Muscle of back (tissue), 13 donors: Measurements from ENCODE around the gene SURF2. TPM values are rescaled to one million over a fixed set of nuclear protein-coding genes. Genes with fewer than 3 reads are reported as not detected.
"Not testable (repeated sequence)": the region's sequence is repeated elsewhere in the genome, so short reads cannot be mapped to it uniquely, and the experiment has no call there.

ENCODE experiments used
- DNase-seq, 3 donors: peaks; one replicate each; pipeline versions ENCODE4 v3.0.0 to v3.0.0-alpha.2; 2013
- long read RNA-seq, 9 donors: transcript quantifications; one replicate each; lab custom pipeline, GENCODE V29; 2026
- polyA plus RNA-seq, 10 donors: library from polyadenylated mRNA; unstranded; fragments of 120-200 nt; gene quantifications; one replicate each; pipeline ENCODE4 v1.2.1, GENCODE V29; 2013; ENCODE audit not compliant: insufficient read length in 10 of 10

SURF2 gene
- 10 to 100 TPM in 7 of 10 donors, 1 to 10 TPM in 3; 7.5 to 15.1 (median 12.1) TPM for polyA plus RNA-seq
- long read RNA-seq, donor 1, transcript SURF2-201 (6 exons, 842 nt): major isoform, 8 of 59 reads
- long read RNA-seq, donor 1, partial matches to known transcripts: 51 of 59 reads
- long read RNA-seq, donor 1, other reads (novel, unspliced or antisense): 0 of 59 reads
- long read RNA-seq, donor 2, partial matches to known transcripts: 0 of 3 reads
- long read RNA-seq, donor 2, other reads (novel, unspliced or antisense): 0 of 3 reads
- long read RNA-seq, donor 3: 0 reads
- long read RNA-seq, donor 4, partial matches to known transcripts: 0 of 2 reads
- long read RNA-seq, donor 4, other reads (novel, unspliced or antisense): 0 of 2 reads
- long read RNA-seq, donor 5, transcript SURF2-201 (6 exons, 842 nt): major isoform, 11 of 11 reads
- long read RNA-seq, donor 5, partial matches to known transcripts: 0 of 11 reads
- long read RNA-seq, donor 5, other reads (novel, unspliced or antisense): 0 of 11 reads
- long read RNA-seq, donor 6, partial matches to known transcripts: 5 of 6 reads
- long read RNA-seq, donor 6, other reads (novel, unspliced or antisense): 0 of 6 reads
- long read RNA-seq, donor 7, partial matches to known transcripts: 26 of 29 reads
- long read RNA-seq, donor 7, other reads (novel, unspliced or antisense): 0 of 29 reads
- long read RNA-seq, donor 8, transcript SURF2-201 (6 exons, 842 nt): major isoform, 7 of 7 reads
- long read RNA-seq, donor 8, partial matches to known transcripts: 0 of 7 reads
- long read RNA-seq, donor 8, other reads (novel, unspliced or antisense): 0 of 7 reads
- long read RNA-seq, donor 9, partial matches to known transcripts: 5 of 5 reads
- long read RNA-seq, donor 9, other reads (novel, unspliced or antisense): 0 of 5 reads

DNA sequence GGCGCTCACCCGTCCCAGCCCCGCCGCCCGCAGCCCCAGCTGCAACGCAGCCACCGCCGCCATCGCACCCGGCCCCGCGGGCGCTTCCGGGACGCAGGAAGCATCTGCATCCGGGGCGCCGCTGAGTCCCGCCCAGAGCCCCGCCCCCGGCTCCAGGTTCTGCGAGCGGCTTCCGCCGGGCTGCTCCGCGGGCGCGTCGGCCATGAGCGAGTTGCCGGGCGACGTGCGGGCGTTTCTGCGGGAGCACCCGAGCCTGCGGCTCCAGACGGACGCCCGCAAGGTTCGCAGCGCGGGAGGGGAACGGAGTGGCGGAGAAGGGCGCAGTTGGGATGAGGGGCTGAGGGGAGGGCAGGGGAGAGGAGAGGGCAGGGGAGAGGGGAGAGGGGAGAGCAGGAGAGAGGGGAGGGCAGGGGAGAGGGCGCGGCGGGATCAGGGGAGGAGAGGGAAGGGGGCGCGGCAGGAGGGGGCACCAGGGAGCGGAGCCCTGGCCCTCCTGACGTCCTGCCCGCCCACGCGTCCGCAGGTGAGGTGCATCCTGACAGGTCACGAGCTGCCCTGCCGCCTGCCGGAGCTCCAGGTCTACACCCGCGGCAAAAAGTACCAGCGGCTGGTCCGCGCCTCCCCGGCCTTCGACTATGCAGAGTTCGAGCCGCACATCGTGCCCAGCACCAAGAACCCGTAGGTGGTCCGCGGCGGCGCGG, at the start of gene SURF2, which contains the start of gene SURF1:
SURF2 (plus strand) TSS at position 160 of the 701 bp plus-strand sequence; CDS start at position 203, 43 bp downstream.
SURF1 (minus strand) TSS at position 97 of the 701 bp plus-strand sequence; CDS start at position 63, 34 bp downstream.
- peak; percentile 76 to 93 (median 88) for DNase-seq

DNA sequence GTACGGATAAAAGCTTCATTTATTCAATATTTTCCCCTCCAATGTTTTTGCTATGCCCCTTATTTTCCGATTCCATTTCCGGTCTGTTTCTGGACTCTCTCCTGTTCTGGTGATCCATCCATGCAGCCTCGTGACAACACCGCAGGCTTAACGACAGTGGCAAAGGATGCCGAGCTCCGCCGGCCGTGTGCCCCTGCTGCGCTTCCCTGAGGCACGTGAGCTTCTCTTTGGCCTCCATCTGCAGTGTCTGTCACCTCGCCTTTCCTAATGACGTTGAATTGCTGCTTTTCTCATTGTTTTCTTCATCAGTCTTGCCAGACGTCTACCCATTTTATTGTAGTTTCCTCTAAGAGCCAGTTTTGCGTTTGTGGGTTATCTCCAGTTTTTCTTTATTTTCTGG, 49.0 kb upstream of the SURF2 start:
- DNase-seq: no peak

DNA sequence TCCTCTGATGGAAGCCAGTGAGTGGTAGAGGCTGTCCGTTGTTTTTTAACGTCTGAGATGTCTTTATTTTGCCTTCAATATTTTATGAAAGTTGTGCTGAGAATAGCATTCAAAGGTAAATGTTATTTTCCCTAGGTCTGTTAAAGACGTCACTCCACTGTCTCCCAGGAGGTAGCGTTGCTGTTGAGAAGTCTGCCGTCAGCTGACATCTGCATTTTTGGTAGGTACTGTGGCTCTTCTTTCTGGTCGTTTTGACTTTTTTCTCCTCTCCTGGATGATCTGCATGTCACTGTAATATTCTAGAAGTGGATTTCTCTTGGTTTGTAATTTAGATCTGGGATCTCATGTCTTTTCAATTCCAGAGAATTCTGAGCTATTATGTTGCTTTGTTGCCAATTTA, 46.7 kb upstream of the SURF2 start:
- no peak for DNase-seq

DNA sequence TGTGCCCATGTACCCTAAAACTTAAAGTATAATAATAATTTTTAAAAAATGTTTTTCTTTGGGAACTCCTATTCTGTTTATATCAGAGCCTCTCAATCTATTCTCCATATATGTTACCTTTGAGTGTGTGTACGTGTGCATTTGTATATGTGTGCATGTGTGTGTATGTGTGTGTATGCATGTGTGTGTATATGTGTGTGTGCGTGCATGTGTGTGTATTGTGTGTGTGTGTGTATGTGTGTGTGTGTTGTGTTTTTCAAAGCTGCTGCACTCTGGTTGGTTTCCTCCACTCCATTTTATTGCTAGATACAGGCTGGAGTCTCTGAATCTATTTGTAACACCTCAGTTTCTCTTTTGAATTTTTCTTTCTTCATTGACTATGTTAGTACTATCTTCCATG, 40.4 kb upstream of the SURF2 start:
- DNase-seq: no peak

DNA sequence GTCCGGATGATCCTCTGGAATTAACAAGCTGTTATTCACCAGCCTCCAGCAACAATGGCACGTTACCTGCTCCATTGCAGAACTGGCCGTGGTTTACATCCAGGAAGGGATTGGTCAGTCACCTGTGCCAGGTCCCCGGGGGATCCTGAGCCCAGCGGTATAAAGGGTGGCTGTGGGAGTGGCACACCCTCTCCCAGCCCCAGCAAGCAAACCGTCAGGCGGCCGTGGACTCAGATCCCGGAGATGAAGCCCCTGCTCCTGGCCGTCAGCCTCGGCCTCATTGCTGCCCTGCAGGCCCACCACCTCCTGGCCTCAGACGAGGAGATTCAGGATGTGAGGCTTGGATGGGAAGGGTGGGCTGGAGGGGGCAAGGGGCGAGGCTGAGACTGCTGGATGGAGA, 38.8 kb upstream of the SURF2 start:
- not testable (repeated sequence) for DNase-seq

DNA sequence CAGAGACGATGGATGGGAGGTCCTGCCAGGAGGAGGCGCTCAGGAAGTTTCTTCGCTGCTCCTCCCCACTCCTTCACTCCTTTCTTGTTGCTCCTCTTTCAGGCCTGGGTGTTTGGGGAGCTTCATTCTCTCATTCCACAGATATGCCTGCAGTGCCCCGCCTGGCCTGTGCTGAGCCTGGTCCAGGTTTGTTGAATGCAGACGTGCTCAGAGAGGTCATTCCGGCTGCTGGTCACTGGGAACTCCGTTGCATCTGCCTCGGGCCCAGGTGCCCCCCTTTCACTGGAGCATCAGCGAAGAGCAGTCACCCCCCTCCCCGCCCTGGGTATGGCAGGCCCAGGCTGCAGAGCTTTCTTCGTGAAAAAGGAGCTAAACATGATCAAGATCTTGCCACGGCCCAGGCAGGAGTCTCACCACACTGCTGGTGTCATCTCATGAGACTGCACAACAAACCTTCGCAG, 35.9 kb upstream of the SURF2 start:
- no peak for DNase-seq

DNA sequence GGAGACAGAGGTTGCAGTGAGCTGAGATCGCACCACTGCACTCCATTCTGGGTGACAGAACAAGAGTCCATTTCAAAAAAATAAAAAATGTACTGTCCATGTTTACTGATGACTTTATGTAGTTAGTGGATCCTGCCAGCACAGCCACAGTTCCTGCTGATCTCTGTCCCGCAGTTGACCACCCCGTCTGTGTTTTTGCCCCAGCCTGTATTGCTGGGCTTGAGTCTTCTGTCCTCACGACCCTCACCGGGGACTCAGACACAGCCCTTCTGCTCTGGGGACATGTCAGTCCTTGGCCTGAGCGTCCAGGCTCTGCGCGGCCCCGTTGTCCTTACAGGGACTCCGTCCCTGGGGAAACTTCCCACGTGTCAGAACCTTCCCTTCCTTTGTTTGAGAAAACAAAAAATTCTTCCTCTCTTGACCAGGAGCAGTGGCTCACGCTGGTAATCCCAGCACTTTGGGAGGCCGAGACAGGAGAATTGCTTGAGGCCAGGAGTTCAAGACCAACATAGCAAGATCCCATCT, 34.9 kb upstream of the SURF2 start:
- DNase-seq: no peak

DNA sequence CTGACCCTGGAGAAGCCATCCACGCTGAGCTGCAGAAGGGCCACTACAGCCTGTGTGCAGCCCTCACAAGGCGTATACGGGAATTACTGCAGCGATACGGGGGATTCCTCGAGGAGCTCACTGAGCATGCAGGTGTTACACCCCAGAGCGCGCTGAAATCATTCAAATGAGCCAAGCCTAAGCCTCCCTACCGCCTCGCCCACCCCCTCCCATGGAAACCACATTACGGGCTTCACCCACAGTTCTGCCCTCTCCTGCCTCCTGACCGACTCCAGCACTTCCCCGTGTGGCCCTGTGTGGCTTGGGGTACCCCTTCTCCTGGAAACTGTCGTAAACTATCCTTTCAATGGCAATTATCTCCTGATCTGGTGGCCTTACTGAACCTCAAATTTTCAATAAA, 33.6 kb upstream of the SURF2 start:
- DNase-seq: no peak

DNA sequence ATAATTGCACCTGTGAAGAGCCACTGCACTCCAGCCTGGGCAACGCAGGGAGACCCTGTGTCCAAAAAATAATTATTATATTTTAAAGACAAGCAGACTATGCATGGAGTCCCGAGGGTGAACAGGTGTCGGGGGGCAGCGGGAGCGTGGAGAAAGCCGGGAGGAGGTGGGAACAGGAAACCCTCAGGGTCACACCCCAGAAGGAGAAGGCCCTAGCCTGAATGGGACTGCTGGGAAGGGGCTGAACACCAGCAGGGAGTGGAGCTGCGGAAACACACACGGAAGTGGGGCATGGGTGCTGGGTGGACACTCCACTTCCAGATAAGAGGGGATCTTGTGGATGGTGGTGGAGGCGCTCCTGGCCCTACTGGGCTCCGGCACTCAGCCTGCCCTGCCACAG, 33.1 kb upstream of the SURF2 start:
- no peak for DNase-seq

DNA sequence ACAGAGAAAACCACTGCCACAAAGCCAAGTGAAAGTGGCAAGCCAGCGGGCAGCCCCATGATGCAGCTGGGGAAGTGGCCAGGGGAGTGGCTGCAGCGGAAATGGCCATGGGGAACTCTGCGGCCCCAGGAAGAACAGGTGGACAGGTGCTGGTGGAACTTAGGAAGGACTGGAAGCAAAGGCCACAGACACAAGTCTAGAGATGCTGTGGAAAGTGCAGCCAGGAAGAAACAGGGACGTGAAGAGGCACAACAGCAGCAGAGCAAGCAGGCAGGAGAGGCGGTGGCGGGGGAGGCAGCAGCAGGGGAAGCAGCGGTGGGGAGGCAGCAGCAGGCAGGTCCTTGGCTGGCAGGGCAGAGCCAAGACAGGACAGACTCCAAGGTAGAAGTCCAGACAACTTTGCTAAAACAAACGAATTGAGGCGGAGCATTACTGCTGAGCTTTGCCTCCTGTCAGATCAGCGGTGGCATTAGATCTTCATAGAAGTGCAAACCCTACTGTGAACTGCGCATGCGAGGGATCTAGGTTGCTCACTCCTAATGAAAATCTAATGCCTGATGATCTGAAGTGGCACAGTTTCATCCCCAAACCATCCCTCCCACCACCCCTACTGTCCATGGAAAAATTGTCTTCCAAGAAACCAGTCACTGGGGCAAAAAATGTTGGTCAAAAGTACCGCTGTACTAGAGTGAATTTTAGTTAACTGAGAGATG, 32.2 kb upstream of the SURF2 start:
- no peak for DNase-seq

DNA sequence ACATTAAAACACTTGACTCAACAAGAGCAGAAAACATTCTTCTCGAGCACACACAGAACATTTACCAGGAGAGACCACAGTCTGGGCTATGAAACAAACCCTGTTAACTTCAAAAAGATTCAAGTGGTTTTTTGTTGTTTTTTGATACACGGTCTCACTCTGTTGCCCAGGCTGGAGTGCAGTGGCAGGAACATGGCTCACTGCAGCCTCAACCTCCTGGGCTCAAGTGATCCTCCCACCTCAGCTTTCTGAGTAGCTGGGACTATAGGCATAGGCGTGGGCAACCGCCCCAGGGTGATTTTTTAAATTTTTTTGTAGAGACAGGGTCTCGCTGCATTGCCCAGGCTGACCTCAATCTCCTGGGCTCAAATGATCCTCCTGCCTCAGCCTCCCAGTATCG, 29.3 kb upstream of the SURF2 start:
- DNase-seq: not testable (repeated sequence)

DNA sequence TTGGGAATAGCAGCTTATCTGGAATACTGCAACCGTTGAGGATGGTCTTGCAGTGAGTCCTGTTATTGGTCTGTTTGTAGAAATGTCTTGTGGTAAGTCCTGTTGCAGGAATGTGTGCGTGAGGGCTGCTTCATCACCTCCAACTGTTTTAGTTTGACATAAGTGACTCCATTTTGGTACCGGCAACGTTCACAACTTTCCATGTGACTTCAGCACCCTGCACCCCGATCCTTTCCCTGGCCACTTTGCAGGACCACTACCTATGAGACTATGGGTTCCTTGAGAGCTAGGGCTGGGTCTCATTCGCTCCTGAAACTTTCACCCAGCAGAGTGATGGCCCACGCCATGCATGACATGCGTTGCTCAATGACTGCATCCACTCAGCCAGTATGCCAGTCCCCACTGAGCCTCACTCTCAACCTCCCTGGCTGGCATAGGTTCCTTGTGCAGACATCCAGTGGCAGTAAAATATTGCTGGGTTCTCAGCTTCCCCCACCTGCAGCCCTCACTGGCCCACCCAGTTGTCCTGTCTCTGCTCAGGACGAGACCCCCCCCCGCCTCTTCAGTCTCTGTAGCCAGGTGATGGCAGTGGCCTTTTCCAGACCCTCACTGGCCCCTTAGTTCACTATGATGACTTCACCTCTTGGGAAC, 28.4 kb upstream of the SURF2 start:
- no peak for DNase-seq

DNA sequence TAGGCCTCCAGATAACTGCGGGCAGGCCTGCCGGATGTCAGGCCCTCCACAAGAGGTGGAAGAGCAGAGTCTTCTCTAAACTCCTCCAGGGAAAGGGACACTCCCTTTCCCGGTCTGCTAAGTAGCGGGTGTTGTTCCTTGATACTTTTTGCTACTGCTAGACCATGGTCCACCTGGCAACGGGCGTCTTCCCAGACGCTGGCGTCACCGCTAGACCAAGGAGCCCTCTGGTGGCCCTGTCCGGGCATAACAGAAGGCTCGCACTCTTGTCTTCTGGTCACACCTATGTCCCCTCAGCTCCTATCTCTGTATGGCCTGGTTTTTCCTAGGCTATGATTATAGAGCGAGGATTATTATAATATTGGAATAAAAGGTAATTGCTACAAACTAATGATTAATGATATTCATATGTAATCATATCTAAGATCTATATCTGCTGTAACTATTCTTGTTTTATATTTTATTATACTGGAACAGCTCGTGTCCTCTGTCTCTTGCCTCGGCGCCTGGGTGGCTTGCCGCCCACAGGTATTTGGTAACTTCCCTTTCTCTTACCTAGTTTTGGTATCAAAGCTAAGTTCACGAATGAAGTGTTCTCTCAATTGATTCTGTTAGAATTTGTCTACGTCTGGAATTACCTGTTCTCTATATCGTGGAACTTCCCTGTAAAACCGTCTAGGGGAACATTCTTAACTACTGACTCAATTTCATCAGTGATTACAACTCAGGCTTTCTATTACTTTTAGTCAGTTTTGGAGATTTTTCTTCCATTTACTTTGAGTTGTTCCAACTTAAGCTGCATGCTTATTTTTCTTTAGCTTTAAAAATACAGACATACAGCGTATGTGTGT, 26.8 kb upstream of the SURF2 start:
- DNase-seq: peak in 1 of 3 donors; percentile 30

DNA sequence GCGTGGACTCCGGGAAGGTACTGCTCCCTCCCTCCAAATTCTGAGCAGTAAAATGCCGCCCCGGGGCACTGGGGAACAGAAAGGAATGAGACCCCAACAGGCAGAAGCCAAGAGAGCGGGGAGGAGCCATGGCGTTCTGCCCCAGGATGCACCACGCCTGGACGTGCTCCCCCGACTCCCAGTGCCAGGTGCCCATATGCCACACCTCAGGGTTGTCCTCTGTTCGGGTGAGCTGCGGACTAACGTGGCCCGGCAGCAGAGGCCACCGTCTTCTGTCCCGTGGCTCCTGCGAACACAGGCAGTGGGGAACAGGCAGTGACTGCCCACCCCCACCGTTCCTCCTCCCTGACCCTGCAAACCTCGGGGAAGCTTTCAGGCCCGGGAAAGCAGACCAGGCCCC, 25.1 kb upstream of the SURF2 start:
- no peak for DNase-seq

DNA sequence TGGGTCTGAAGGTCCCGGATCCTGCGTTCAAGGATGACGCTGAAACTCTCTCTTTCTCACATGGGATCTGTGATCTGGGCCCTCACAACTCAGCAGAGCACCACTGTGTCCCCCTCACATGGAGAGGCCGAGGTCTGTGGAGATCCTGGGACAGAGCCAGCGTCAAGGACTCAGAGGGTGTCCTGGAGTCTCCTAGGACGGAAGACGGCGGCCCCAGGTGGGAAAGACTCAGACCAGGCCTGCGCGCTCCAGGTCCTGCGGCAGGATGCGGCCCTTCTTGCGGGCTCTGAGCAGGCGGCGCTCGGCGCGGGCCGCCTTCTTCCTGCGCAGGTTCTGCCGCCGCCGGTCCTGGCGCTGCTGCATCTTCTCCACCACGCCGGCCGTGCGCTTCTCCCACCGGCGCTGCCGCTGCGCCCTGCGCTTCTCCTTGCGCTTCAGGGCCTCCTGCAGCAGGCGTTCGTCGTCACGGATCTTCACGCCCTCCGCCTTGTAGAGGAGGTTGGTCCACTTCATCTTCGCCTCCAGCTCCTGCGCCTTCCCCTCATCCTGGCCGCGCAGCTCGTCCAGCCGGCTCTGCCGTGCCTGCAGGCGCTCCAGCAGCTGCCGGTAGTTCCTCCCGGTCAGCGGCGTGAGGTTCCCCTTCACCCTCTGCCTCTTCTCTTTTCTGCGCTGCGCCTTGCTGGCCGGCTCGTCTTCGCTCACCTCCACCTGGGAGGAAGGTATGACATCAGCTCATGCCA, 24.5 kb upstream of the SURF2 start:
- DNase-seq: no peak

DNA sequence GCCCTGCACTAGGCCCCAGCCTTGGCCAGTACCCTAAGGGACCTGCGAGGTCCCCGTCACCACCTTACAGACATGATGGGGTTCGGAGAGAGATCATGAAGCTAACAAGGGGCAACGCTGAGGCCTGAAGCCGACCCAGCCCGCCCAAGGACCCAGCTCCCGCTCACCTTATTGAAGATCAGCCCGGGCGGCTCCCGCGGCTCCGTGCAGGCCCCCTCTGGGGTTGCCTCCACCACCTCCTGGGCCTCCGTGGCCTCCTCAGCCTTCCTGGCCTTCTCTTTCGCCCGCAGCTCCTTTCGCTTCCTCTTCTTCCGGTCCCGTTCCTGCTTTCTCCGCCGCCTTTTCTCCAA, 24.0 kb upstream of the SURF2 start:
- no peak for DNase-seq

DNA sequence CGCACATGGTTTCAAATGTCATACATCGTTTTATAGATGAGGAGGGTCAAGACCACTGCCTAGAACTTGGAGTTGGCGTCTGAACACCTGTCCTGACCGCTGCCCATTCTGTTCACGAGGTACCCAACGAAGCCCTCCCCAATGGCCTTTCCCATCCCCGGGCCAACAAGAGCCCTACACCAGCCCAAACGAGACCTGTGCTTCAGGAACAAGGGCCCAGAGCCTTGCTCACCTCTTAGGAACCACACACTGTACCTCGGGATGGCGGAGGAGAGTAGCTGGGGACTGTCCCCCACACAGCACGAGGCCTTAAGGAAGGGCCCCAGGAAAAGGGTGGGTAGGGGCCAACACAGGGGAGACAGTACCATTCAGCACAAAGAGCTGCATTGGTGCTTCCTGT, 23.3 kb upstream of the SURF2 start:
- DNase-seq: no peak

DNA sequence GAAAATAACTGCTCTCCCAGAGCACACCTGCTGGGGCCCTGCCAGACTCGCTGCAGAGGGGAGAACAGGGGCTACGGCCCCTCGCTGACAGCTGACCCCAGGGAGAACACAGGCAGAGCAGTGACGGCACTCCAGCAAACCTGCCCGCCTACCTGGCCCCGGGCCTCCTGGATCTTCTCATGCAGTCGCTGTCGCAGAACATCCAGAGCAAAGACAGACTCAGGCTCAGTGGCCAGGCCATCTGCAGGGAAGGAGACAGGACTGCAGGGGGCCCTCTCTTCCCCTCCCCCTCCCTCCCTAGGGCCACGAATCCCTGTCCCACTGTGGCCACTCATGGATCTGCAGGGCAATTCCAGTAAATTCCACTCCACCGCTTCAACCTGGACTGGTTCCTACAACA, 22.8 kb upstream of the SURF2 start:
- no peak for DNase-seq

DNA sequence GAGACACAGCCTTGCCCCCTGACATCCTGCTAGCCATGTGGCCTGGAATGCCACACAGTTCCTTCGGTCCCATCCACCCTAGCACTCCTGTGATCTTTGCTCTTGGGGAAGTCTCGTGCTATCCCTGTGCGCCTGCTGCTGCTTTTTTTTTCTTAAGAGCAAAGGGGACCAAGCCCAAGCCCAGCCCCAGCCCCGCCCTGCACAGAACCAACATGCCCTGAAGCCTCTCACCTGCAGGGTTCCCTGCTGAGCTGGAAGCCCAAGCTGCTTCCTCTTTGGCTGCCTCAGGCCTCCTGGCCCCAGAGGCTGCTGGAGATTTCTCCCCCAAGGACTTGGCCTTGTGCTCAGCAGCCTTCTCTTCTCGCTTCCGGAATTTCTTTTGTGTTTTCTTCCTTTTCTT, 22.2 kb upstream of the SURF2 start:
- DNase-seq: no peak
